GM12864 (cell line): ENCODE results near the gene EPHA2.

Experiments used
- DNase-seq: peaks from one replicate; pipeline ENCODE4 v3.0.0-alpha.2; 2011; ENCODE audit warnings: low read depth
- H3K4me3 ChIP-seq: 2 replicates; pipeline ENCODE4 v1.5.1; 2011; ENCODE audit warnings: mild to moderate bottlenecking, low read depth, low read length, control low read depth
- TF ChIP-seq, protein P1 (sequence below): IDR thresholded peaks from 2 replicates; pipeline ENCODE4 v1.5.1; 2011; ENCODE audit warnings: low read depth, mild to moderate bottlenecking, moderate library complexity, low read length, control low read depth, inconsistent platforms; ENCODE audit errors: missing control alignments

The EPHA2 gene

DNA sequence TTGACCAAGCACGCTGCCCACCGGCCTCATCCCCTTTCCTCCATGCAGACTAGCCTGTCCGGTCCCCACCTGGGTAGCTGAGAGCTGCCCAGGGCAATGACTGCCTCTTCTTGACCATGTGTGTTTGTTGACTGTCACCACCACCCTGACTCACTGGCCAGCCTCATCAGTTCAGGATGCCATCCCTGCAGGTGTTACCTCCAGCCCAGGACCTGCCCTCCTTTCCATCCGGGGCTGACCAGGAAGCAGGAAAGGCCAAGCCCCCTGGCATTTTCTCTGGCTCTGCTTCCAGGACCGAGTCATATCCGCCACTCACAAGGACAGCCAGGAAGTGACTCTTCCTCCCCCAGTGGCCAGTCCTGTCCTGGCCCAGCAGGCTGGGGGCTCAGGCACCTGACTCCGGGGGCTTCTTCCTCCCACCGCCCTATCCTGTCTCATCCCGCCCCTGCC, 17.1 kb downstream of the EPHA2 start:
- no peak overlapping the region for H3K4me3 ChIP-seq
- TF ChIP-seq, protein P1, sequence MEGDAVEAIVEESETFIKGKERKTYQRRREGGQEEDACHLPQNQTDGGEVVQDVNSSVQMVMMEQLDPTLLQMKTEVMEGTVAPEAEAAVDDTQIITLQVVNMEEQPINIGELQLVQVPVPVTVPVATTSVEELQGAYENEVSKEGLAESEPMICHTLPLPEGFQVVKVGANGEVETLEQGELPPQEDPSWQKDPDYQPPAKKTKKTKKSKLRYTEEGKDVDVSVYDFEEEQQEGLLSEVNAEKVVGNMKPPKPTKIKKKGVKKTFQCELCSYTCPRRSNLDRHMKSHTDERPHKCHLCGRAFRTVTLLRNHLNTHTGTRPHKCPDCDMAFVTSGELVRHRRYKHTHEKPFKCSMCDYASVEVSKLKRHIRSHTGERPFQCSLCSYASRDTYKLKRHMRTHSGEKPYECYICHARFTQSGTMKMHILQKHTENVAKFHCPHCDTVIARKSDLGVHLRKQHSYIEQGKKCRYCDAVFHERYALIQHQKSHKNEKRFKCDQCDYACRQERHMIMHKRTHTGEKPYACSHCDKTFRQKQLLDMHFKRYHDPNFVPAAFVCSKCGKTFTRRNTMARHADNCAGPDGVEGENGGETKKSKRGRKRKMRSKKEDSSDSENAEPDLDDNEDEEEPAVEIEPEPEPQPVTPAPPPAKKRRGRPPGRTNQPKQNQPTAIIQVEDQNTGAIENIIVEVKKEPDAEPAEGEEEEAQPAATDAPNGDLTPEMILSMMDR, result no peak
- DNase-seq, result no peak

DNA sequence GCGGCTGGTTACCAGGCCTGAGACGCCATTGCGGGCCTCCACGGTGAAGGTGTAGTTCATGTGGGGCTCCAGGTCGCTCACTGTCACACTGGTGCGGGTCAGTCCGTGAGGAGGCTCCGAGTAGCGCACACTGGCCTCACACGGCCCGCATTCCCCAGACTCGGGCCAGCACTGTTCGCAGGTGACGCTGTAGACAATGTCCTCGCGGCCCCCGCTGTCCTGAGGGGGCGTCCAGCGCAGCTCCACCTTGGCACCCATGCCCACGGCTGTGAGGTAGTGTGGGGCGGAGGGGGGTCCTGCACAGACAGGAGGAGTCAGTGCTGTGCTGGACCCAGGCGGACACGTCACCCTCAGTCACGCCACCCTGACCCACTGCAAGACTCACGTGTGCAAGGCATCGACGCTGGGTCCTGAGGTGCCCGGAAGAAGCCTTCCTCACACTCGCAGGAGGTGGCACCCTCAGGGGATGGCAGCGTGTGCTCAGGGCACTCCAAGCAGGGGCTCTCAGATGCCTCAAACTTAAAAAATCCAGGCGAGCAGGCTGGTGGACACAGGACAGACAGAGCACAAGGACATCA, 17.9 kb downstream of the EPHA2 start:
- H3K4me3 ChIP-seq, result no peak overlapping the region
- DNase-seq, result no peak
- TF ChIP-seq, protein P1, result no peak

DNA sequence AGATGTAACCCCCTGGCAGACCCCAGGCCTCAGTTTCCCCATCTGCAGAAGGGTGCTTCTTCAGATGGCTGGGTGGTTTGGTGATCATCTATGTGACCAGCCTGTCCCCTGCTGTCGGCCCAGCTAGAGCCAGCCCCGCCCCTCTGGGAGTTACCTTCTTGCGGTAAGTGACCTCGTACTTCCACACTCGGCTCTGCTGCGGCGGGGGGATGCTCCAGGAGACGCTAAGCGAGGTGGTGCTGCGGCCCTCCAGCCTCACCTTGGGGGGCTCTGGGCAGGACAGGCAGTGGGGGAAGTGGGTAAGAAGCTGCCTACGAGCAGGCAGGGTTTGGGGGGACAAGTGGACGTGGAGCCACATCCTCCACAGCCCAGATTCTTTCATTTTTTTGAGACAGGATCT, 20.4 kb downstream of the EPHA2 start:
- DNase-seq, result no peak
- no peak overlapping the region for H3K4me3 ChIP-seq
- TF ChIP-seq, protein P1, result no peak

DNA sequence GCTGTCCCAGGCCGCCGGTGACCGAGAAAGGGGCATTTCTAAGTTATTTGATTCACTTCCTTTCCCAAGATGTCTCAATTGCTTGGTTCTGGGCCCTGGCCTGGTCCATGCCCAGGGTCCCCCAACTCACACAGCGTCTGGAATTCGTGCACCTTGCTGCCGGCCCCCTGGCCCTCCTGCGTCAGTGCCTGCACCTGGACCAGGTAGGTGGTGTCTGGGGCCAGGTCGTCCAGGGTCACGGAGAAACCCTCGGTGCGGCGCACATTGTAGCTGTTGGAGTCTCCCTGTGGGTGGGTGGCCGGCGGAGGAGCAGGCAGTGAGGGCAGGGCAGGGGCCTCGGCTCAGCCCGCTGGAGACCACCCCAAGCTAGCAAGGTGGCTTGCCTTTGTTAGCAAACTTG, 21.0 kb downstream of the EPHA2 start:
- no peak overlapping the region for H3K4me3 ChIP-seq
- DNase-seq, result no peak
- TF ChIP-seq, protein P1, result no peak

DNA sequence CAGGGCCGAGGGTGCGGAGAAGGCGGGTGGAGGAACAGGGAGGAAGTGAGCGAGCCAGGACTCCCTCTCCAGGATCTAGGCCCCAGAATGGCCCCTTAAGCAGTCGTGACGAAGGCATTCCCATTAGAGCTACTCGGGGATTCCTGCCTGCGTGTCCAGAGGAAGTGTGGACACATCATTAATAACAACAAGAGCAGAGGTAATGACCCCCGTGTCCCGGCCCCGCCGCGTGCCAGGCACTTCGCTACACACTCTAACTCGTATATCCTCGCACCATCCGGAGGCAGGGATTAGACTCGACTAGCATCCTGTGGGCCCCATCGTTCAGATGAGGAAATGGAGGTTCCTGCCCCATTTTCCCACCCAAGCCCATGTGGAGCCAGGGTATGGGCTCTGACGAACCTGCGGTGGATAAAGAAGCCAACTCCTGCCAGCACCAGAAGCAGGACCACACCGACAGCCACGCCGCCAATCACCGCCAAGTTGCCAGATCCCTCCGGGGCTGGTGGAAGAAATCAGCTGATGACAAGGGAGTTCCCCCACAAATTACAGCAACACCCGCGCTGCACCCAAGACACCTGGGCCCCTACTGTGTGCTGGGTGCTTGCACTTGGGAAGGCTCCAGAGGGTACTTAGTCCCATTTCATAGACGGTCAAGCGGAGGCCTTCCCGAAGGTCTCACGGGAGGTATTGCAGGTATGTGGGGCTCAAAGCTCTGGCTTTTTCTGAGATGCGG, 21.6 kb downstream of the EPHA2 start:
- no peak overlapping the region for H3K4me3 ChIP-seq
- no peak for DNase-seq
- TF ChIP-seq, protein P1, result no peak

DNA sequence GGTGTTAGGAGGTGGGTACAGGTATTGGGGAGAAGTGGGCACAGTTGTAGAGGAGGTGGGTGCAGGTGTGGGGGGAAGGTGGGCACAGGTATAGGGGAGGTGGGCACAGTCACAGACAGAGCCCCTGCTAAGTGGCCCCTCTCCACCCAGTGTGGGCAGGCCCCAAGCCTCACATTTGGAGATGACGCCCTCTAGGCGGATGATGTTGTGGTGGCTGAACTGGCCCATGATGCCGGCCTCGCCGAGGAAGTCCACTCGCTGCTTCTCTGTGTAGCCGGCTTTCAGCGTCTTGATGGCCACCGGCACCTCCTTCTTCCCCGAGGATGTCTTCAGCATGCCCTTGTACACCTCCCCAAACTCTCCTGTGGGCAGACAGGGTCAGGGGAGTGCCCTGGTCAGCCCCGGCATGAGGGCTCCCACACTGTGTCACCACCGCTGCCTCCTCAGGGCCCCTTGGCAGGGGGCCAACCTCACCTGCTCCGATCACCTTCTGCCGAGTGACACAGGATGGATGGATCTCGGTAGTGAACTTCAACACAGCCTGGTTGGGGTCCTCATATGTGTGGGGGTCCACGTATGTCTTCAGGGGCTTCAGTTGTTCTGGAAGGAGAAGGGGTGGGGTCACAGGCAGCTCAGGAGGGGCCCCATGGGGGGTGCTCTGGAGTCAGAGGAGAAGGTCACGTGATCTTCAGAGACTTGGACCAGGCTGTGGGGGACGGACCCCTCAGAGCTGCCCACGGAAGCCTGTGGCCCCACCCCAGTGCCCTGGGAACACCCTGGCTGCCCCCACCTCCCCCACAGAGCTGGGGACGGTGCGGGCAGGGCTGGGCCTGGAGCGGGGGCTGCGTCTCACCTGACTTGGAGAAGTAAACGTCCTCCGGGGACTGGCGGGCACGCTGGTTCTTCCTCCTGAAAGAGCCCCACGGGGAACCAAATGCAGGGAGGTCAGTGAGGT, 22.6 kb downstream of the EPHA2 start:
- TF ChIP-seq, protein P1, result no peak

More for the DNA sequence above, 22.6 kb downstream of the EPHA2 start:
- H3K4me3 ChIP-seq, result no peak overlapping the region
- DNase-seq, result no peak
